A673 (cell line): ENCODE data around the gene CLIC5. TPM values are rescaled to one million over a fixed set of nuclear protein-coding genes. Genes with fewer than 3 reads are reported as not detected.

Source experiments
- BruUV-seq: library from RNA; stranded (reverse); fragments of 400-500 nt; replicated peaks from 2 replicates; lab custom pipeline; 2021; lab: Mats Ljungman, UMichigan
- CTCF ChIA-PET: fragments of 300-600 bp; sonication (Branson Sonifier 250); formaldehyde crosslinking; loops from one replicate; lab custom pipeline; 2022; ENCODE audit warnings: antibody characterized with exemption; lab: Charles Lee
- POLR2A ChIA-PET: fragments of 300-600 bp; sonication (Branson Sonifier 250); formaldehyde crosslinking; loops from one replicate; lab custom pipeline; 2022; ENCODE audit warnings: antibody characterized with exemption; ENCODE audit not compliant: low non-redundant PET; lab: Charles Lee
- DNase-seq: peaks from one replicate; pipeline ENCODE4 v3.0.0-alpha.2; 2015; ENCODE audit warnings: low spot score
- H3K27ac ChIP-seq: fragments of 200-600 bp; sonication (generic); 2 replicates; pipeline ENCODE4 v1.5.1; 2016; ENCODE audit warnings: mixed run types, low read depth, mild to moderate bottlenecking, mixed read lengths, antibody characterized with exemption, low read length; ENCODE audit not compliant: poor library complexity, severe bottlenecking
- H3K27me3 ChIP-seq: fragments of 200-600 bp; sonication (generic); replicated peaks from 2 replicates; pipeline ENCODE4 v1.6.1; 2017; ENCODE audit warnings: mixed run types, low read depth, mild to moderate bottlenecking, mixed read lengths, antibody characterized with exemption, low read length; ENCODE audit not compliant: insufficient read depth, poor library complexity
- H3K36me3 ChIP-seq: fragments of 200-600 bp; sonication (generic); 2 replicates; pipeline ENCODE4 v1.6.1; 2016; ENCODE audit warnings: mixed run types, mild to moderate bottlenecking, mixed read lengths, antibody characterized with exemption, low read length; ENCODE audit not compliant: insufficient read depth, poor library complexity, severe bottlenecking
- H3K4me1 ChIP-seq: fragments of 200-600 bp; sonication (generic); 2 replicates; pipeline ENCODE4 v1.6.1; 2017; ENCODE audit warnings: mixed run types, mild to moderate bottlenecking, mixed read lengths, antibody characterized with exemption, low read length; ENCODE audit not compliant: insufficient read depth, poor library complexity, severe bottlenecking
- H3K4me3 ChIP-seq: fragments of 200-600 bp; sonication (generic); 2 replicates; pipeline ENCODE4 v1.5.1; 2016; ENCODE audit warnings: low read depth, mixed run types, mild to moderate bottlenecking, mixed read lengths, low read length; ENCODE audit not compliant: poor library complexity, severe bottlenecking
- H3K9me3 ChIP-seq: fragments of 200-600 bp; sonication (generic); 2 replicates; pipeline ENCODE4 v1.6.1; 2016; ENCODE audit warnings: mixed run types, low read depth, mild to moderate bottlenecking, mixed read lengths, antibody characterized with exemption, low read length; ENCODE audit not compliant: poor library complexity, severe bottlenecking
- CTCF ChIP-seq: fragments of 300-800, 200-600 bp; sonication (generic); conservative IDR thresholded peaks from 2 replicates; pipeline ENCODE4 v1.5.1; 2017; ENCODE audit warnings: low read depth, mild to moderate bottlenecking, antibody characterized with exemption, low read length, moderate library complexity, mixed read lengths
- EZH2 ChIP-seq: fragments of 200-600 bp; sonication (generic); IDR thresholded peaks from 2 replicates; pipeline ENCODE4 v1.6.1; 2017; ENCODE audit warnings: borderline replicate concordance, low read depth, mild to moderate bottlenecking, mixed read lengths, antibody characterized with exemption, low read length; ENCODE audit not compliant: poor library complexity, severe bottlenecking
- intact Hi-C: fragments of 100-400 bp; cut with micrococcal nuclease; formaldehyde crosslinking; loops from one replicate; pipeline ENCODE4 v1.10.0; 2022; ENCODE audit not compliant: unreplicated experiment
- total RNA-seq: library from RNA; stranded (reverse); gene quantifications from 2 replicates; pipeline ENCODE4 v1.2.3, GENCODE V29; 2021

Gene CLIC5
- total RNA-seq, 1 experiment from 2014 or later: not detected

- TF ChIP-seq EZH2 (no peak), CTCF (no peak)
- ChIA-PET POLR2A (no interaction called here), CTCF (no interaction called here)
- H3K9me3 ChIP-seq: no peaks in the 10 kb centered on the region
- intact Hi-C loops: no loop called here
- no peak overlapping the region for H3K4me3 ChIP-seq
- no peaks in the 10 kb centered on the region for H3K36me3 ChIP-seq
- no peak overlapping the region for H3K27ac ChIP-seq
- DNase-seq: no peak
- H3K4me1 ChIP-seq: no peaks in the 10 kb centered on the region
- no TSS peak for BruUV-seq
- peaks cover 16% of the 10 kb centered on the region for H3K27me3 ChIP-seq
These were observed 6.7 kb upstream of the CLIC5 start for GRCh38 chr6:46022106-46022948.

- TF ChIP-seq CTCF (no peak), EZH2 (no peak)
- H3K27me3 ChIP-seq: peaks cover 62% of the 10 kb centered on the region
- intact Hi-C loops: no loop called here
- CTCF ChIA-PET: no interaction called here
- H3K9me3 ChIP-seq: peaks cover 9% of the 10 kb centered on the region
- no peak for DNase-seq
- peaks cover 4% of the 10 kb centered on the region for H3K4me1 ChIP-seq
- POLR2A ChIA-PET: no interaction called here
- no peak overlapping the region for H3K4me3 ChIP-seq
- BruUV-seq: no TSS peak
- no peaks in the 10 kb centered on the region for H3K36me3 ChIP-seq
- no peak overlapping the region for H3K27ac ChIP-seq
These were observed 2.1 kb upstream of the CLIC5 start for GRCh38 chr6:46017726-46018125.

GRCh38 chr6:46016063-46016608, 476 bp upstream of the CLIC5 start:
- no TSS peak for BruUV-seq
- intact Hi-C loops: no loop called here
- Histone ChIP-seq H3K36me3 (no peaks in the 10 kb centered on the region), H3K4me1 (peaks cover 4% of the 10 kb centered on the region), H3K4me3 (no peak overlapping the region), H3K27ac (no peak overlapping the region), H3K27me3 (peaks cover 78% of the 10 kb centered on the region), H3K9me3 (peaks cover 9% of the 10 kb centered on the region)
- POLR2A ChIA-PET: no interaction called here
- DNase-seq: no peak
- TF ChIP-seq EZH2 (no peak), CTCF (no peak)
- CTCF ChIA-PET: no interaction called here
